ENCODE results near the gene ADIPOR1.
A peak's percentile ranks its signal among the peaks of the same experiment; 100 is the strongest.
"Not testable (repeated sequence)": the region's sequence is repeated elsewhere in the genome, so short reads cannot be mapped to it uniquely, and the experiment has no call there.

The ADIPOR1 gene

GRCh38 chr1:202957733-202958543, at the start of gene ADIPOR1:
TSS of gene ADIPOR1 (minus strand) at chr1:202958312. CDS start at chr1:202951070, 7,242 bp downstream.
- no peak for DNase-seq (ENCODE audit: low read depth)

- peak; percentile 77 for DNase-seq (ENCODE audit: low read depth)
Observed at GRCh38 chr1:203006948-203007871, 49.1 kb upstream of the ADIPOR1 start, which contains the start of gene TMEM183A. TSS of gene TMEM183A (plus strand) at chr1:203007374. CDS start at chr1:203007466, 92 bp downstream.

GRCh38 chr1:203005395-203006142, 47.5 kb upstream of the ADIPOR1 start:
- DNase-seq (ENCODE audit: low read depth): not testable (repeated sequence)

- DNase-seq (ENCODE audit: low read depth): no peak
Observed at GRCh38 chr1:203002951-203003350, 44.8 kb upstream of the ADIPOR1 start.

- DNase-seq (ENCODE audit: low read depth): no peak
Observed at GRCh38 chr1:203001986-203002385, 43.9 kb upstream of the ADIPOR1 start.

GRCh38 chr1:203000217-203000944, 42.3 kb upstream of the ADIPOR1 start:
- DNase-seq (ENCODE audit: low read depth): no peak

GRCh38 chr1:202998836-202999750, 41.0 kb upstream of the ADIPOR1 start:
- no peak for DNase-seq (ENCODE audit: low read depth)

GRCh38 chr1:202994756-202995155, 36.6 kb upstream of the ADIPOR1 start:
- DNase-seq (ENCODE audit: low read depth): no peak

GRCh38 chr1:202991112-202991511, 33.0 kb upstream of the ADIPOR1 start:
- no peak for DNase-seq (ENCODE audit: low read depth)

GRCh38 chr1:202989879-202990278, 31.8 kb upstream of the ADIPOR1 start:
- no peak for DNase-seq (ENCODE audit: low read depth)

- DNase-seq (ENCODE audit: low read depth): no peak
Observed at GRCh38 chr1:202987922-202988583, 29.9 kb upstream of the ADIPOR1 start.

GRCh38 chr1:202987255-202987654, 29.1 kb upstream of the ADIPOR1 start:
- no peak for DNase-seq (ENCODE audit: low read depth)

- DNase-seq (ENCODE audit: low read depth): not testable (repeated sequence)
Observed at GRCh38 chr1:202986120-202986519, 28.0 kb upstream of the ADIPOR1 start.

GRCh38 chr1:202982715-202983430, 24.8 kb upstream of the ADIPOR1 start:
- DNase-seq (ENCODE audit: low read depth): no peak

GRCh38 chr1:202981939-202982338, 23.8 kb upstream of the ADIPOR1 start:
- DNase-seq (ENCODE audit: low read depth): no peak

GRCh38 chr1:202979459-202979858, 21.3 kb upstream of the ADIPOR1 start:
- no peak for DNase-seq (ENCODE audit: low read depth)

- no peak for DNase-seq (ENCODE audit: low read depth)
Observed at GRCh38 chr1:202976633-202977032, 18.5 kb upstream of the ADIPOR1 start.

GRCh38 chr1:202974856-202975255, 16.7 kb upstream of the ADIPOR1 start:
- DNase-seq (ENCODE audit: low read depth): no peak

- no peak for DNase-seq (ENCODE audit: low read depth)
Observed at GRCh38 chr1:202972046-202972445, 13.9 kb upstream of the ADIPOR1 start.
